Stomach (tissue), 9 donors: ENCODE measurements around the gene FOXO3. TPM values are rescaled to one million over a fixed set of nuclear protein-coding genes. Genes with fewer than 3 reads are reported as not detected.

Source experiments
- DNase-seq, 2 donors: peaks; one replicate each; pipeline versions ENCODE4 v3.0.0 to v3.0.0-alpha.2; 2013 to 2019
- H3K27ac ChIP-seq, 5 donors: fragments of 200-600 bp in 4 of 5; sonication (generic) in 4 of 5; one replicate each; pipeline ENCODE4 v1.5.1; 2013 to 2019; ENCODE audit warnings: mild to moderate bottlenecking in 1 of 5, moderate library complexity in 1 of 5
- H3K27me3 ChIP-seq, 3 donors: fragments of 200-600 bp; sonication (generic); one replicate each; pipeline ENCODE4 v1.5.1; 2017 to 2019; ENCODE audit warnings: mixed run types in 1 of 3
- H3K36me3 ChIP-seq, 4 donors: fragments of 200-600 bp; sonication (generic); 1 replicate in 3 of 4; 2 replicates in 1 of 4; pipeline ENCODE4 v1.5.1; 2016 to 2019
- H3K4me1 ChIP-seq, 4 donors: fragments of 200-600 bp; sonication (generic); one replicate each; pipeline ENCODE4 v1.5.1; 2016 to 2019
- H3K4me3 ChIP-seq, 4 donors: fragments of 200-600 bp; sonication (generic) in 3 of 4; one replicate each; pipeline ENCODE4 v1.5.1; 2016 to 2019; ENCODE audit warnings: mild to moderate bottlenecking in 1 of 4
- H3K9me3 ChIP-seq, 4 donors: fragments of 200-600 bp; sonication (generic); one replicate each; pipeline ENCODE4 v1.5.1; 2016 to 2019
- CTCF ChIP-seq, 7 experiments: fragments of 450-650 bp in 4 of 7; fragments of 200-600 bp in 3 of 7; sonication (generic) in 3 of 7; IDR thresholded peaks; one replicate each; pipeline ENCODE4 v1.5.1; 2016 to 2019; ENCODE audit warnings: antibody characterized with exemption in 7 of 7, control low read depth in 2 of 7, mild to moderate bottlenecking in 1 of 7
- EP300 ChIP-seq: sonication (generic); formaldehyde crosslinking; IDR thresholded peaks from one replicate; pipeline ENCODE4 v1.6.1; 2017; ENCODE audit warnings: antibody characterized with exemption
- POLR2A ChIP-seq, 4 donors: fragments of 450-650 bp; IDR thresholded peaks; one replicate each; pipeline ENCODE4 v1.6.1; 2016; ENCODE audit warnings: antibody characterized with exemption in 4 of 4, control low read depth in 2 of 4, mild to moderate bottlenecking in 1 of 4, moderate library complexity in 1 of 4
- POLR2AphosphoS5 ChIP-seq, 3 donors: sonication (generic); formaldehyde crosslinking; IDR thresholded peaks; one replicate each; pipeline ENCODE4 v1.6.1; 2016; ENCODE audit warnings: antibody characterized with exemption in 3 of 3
- WGBS, 5 donors: extraction: QIAGEN DNeasy Blood & Tissue Kit in 3 of 5; methylation state at CpG; one replicate each; pipeline versions ENCODE4 v1.1.5 to v1.1.7; 2013 to 2018; 5-methylcytosine and 5-hydroxymethylcytosine counted together
- intact Hi-C: fragments of 100-400 bp; cut with DNase I; formaldehyde crosslinking; loops from one replicate; pipeline ENCODE4 v1.15.1; 2023; ENCODE audit warnings: low total_unique reads
- polyA plus RNA-seq, 3 donors: library from polyadenylated mRNA; stranded (reverse); fragments of 200-250 nt; gene quantifications; one replicate each; pipeline ENCODE4 v1.2.3, GENCODE V29; 2013
- total RNA-seq, 5 donors: library from RNA; depleted of rRNA; stranded (reverse); fragments of >200 nt; gene quantifications; one replicate each; pipeline versions ENCODE4 v1.1.0 to v1.2.3, GENCODE V29; 2014 to 2016
- donor health status: healthy with polysubstance abuse.
- donor health status: Bipolar disorder and iron deficiency.
- donor health status: healthy.

FOXO3 gene
- total and polyA plus RNA-seq, 8 donors: 13.0 to 89.8 (median 42.1) TPM

GRCh38 chr6:108585921-108586536, 25.3 kb downstream of the FOXO3 start:
- Histone ChIP-seq H3K4me3 (no peak overlapping the region), H3K27me3 (no peaks in the 10 kb centered on the region), H3K27ac (peak overlapping the region in 4 of 5 donors; percentile 85 to 89 (median 86)), H3K36me3 (no peaks in the 10 kb centered on the region), H3K4me1 (peaks cover 88 to 100% (median 94%) of the 10 kb centered on the region in 4 donors), H3K9me3 (no peaks in the 10 kb centered on the region)
- DNase-seq: no peak
- intact Hi-C loops: no loop called here
- WGBS, 5 donors: 68 to 77% (median 73%) methylated on average over 6 of the region's 6 CpGs
- no peak for TF ChIP-seq POLR2AphosphoS5 (IDR thresholded peaks at IDR 0.05)
- no peak for TF ChIP-seq EP300
- no peak for TF ChIP-seq POLR2A (IDR thresholded peaks at IDR 0.05)
- TF ChIP-seq CTCF (IDR thresholded peaks at IDR 0.05): no peak

GRCh38 chr6:108587258-108588059, 26.7 kb downstream of the FOXO3 start:
- peak overlapping the region; percentile 80 to 89 (median 86) for H3K27ac ChIP-seq
- intact Hi-C loops: no loop called here

GRCh38 chr6:108588586-108588985, 27.9 kb downstream of the FOXO3 start:
- intact Hi-C loops: no loop called here

More at GRCh38 chr6:108587258-108588059, 26.7 kb downstream of the FOXO3 start:
- TF ChIP-seq POLR2AphosphoS5 (IDR thresholded peaks at IDR 0.05) (peak; percentile 23 to 46 (median 39)), EP300 (no peak)
- WGBS, 5 donors: 33 to 51% (median 39%) methylated on average over 9 of the region's 9 CpGs
- DNase-seq: no peak
- no peaks in the 10 kb centered on the region for H3K27me3 ChIP-seq
- peaks cover 91 to 100% (median 96%) of the 10 kb centered on the region in 4 donors for H3K4me1 ChIP-seq
- H3K9me3 ChIP-seq: no peaks in the 10 kb centered on the region
- peak overlapping the region in 1 of 4 donors; percentile 6 for H3K4me3 ChIP-seq
- no peaks in the 10 kb centered on the region for H3K36me3 ChIP-seq

DNA sequence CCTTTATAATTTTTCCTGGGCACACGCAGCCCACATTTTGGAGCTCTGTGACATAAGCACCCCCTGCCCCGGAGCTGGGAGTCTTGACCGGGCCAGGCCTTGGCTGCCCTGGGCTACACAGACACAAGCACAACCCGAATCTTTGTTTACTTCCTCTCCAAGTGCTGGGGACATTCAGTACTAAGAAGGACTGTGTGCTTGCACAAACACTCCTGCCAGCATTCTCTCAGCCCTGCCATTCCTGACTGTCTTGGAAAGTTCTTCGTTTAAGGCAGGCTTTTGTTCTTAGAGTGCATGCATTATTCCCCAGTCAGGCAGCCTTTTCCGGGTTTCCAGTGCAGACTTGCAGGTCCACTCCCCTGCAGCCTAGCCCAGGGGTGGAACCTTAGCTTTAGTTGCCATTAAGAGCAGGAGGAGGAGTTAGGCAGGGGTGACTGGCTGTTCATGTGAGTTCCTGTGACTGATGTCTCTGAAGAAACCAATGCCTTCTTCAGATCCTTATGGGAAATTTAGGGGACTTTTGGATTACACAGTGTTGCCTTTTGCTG, 28.6 kb downstream of the FOXO3 start:
- intact Hi-C loops: no loop called here
- Histone ChIP-seq H3K4me3 (peak overlapping the region; percentile 8 to 20 (median 10)), H3K4me1 (peaks cover 92 to 100% (median 96%) of the 10 kb centered on the region in 4 donors), H3K36me3 (no peaks in the 10 kb centered on the region), H3K9me3 (no peaks in the 10 kb centered on the region), H3K27me3 (no peaks in the 10 kb centered on the region), H3K27ac (peak overlapping the region; percentile 85 to 89 (median 87))
- TF ChIP-seq POLR2AphosphoS5 (IDR thresholded peaks at IDR 0.05) (peak; percentile 93 to 100 (median 96)), POLR2A (IDR thresholded peaks at IDR 0.05) (no peak), CTCF (IDR thresholded peaks at IDR 0.05) (no peak), EP300 (peak; percentile 99)
- WGBS, 5 donors: 8 to 15% (median 12%) methylated on average over 6 of the region's 6 CpGs
- DNase-seq: peak; percentile 85 to 90

More at GRCh38 chr6:108588586-108588985, 27.9 kb downstream of the FOXO3 start:
- peak overlapping the region; percentile 60 to 89 (median 86) for H3K27ac ChIP-seq
- WGBS, 5 donors: 13 to 24% (median 20%) methylated on average over 1 of the region's 1 CpG
- no peaks in the 10 kb centered on the region for H3K9me3 ChIP-seq
- H3K4me1 ChIP-seq: peaks cover 92 to 100% (median 96%) of the 10 kb centered on the region in 4 donors
- no peak for DNase-seq
- peak overlapping the region in 1 of 4 donors; percentile 10 for H3K4me3 ChIP-seq
- H3K36me3 ChIP-seq: no peaks in the 10 kb centered on the region
- no peaks in the 10 kb centered on the region for H3K27me3 ChIP-seq
- peak in 1 of 3 donors; percentile 13 for TF ChIP-seq POLR2AphosphoS5 (IDR thresholded peaks at IDR 0.05)
- no peak for TF ChIP-seq CTCF (IDR thresholded peaks at IDR 0.05)
